ENCODE results near the gene TMPRSS12. TPM values are rescaled to one million over a fixed set of nuclear protein-coding genes. Genes with fewer than 3 reads are reported as not detected.

TMPRSS12 gene
- total and polyA plus RNA-seq, 2 experiments from 2014 or later = not detected

GRCh38 chr12:50845021-50845647, 2.4 kb downstream of the TMPRSS12 start:
- H3K4me1 Mint-ChIP-seq = no peaks in the 10 kb centered on the region
- H4K20me1 ChIP-seq (replicated peaks; ENCODE audit: insufficient read depth) = no peaks in the 10 kb centered on the region
- no peak overlapping the region for H3K4me2 ChIP-seq
- ATAC-seq (no peak), DNase-seq (ENCODE audit: low spot score) (no peak)
- no peaks in the 10 kb centered on the region for H3K27me3 ChIP-seq (ENCODE audit: insufficient read depth)
- no peak overlapping the region for H2AFZ ChIP-seq
- H3K27me3 Mint-ChIP-seq (ENCODE audit: insufficient read depth, low read depth, poor library complexity) = peaks cover 3% of the 10 kb centered on the region
- H3K27ac ChIP-seq (ENCODE audit: low read depth) = no peak overlapping the region
- H3K9me3 Mint-ChIP-seq = peaks cover 10% of the 10 kb centered on the region
- H3K4me3 ChIP-seq = no peak overlapping the region
- H3K36me3 Mint-ChIP-seq (ENCODE audit: low read depth) = peaks cover 10% of the 10 kb centered on the region; the same call in 2 of the 3 replicates
- no peaks in the 10 kb centered on the region for H3K36me3 ChIP-seq (ENCODE audit: insufficient read depth)
- TF ChIP-seq ZNF114 (CRISPR knock-in tag; IDR thresholded peaks at IDR 0.05) (no peak), REST (IDR thresholded peaks at IDR 0.05; ENCODE audit: unreplicated experiment) (no peak), CREB1 (CRISPR knock-in tag; IDR thresholded peaks at IDR 0.05; ENCODE audit: low read depth) (no peak), JUNB (IDR thresholded peaks at IDR 0.05; ENCODE audit: unreplicated experiment) (no peak), EZH2 (IDR thresholded peaks at IDR 0.05; ENCODE audit: low read depth, unreplicated experiment) (no peak), STAT1 (IDR thresholded peaks at IDR 0.05; ENCODE audit: unreplicated experiment) (no peak), CTCF (conservative IDR thresholded peaks at IDR 0.05; ENCODE audit: low read depth in 2 of 2) (no peak), POLR2AphosphoS5 (IDR thresholded peaks at IDR 0.05; ENCODE audit: low read depth) (no peak), NANOG (IDR thresholded peaks at IDR 0.05; ENCODE audit: borderline replicate concordance) (no peak), ZNF462 (CRISPR knock-in tag; IDR thresholded peaks at IDR 0.05) (no peak), EZH2phosphoT487 (IDR thresholded peaks at IDR 0.05; ENCODE audit: unreplicated experiment) (no peak), ETS1 (IDR thresholded peaks at IDR 0.05) (no peak)
- no peak overlapping the region for H3K4me3 Mint-ChIP-seq
- peaks cover 6% of the 10 kb centered on the region; the same call in 1 of the 2 replicates for H3K9me2 ChIP-seq (ENCODE audit: insufficient read depth)
- no peaks in the 10 kb centered on the region for H3K79me2 ChIP-seq (replicated peaks; ENCODE audit: insufficient read depth)
- H3F3A ChIP-seq (replicated peaks; ENCODE audit: low read depth) = no peaks in the 10 kb centered on the region
- H3K27ac Mint-ChIP-seq = no peak overlapping the region
- peaks cover 11% of the 10 kb centered on the region for H3K4me1 ChIP-seq (ENCODE audit: insufficient read depth)
